GM19035 (cell line): ENCODE results near the gene RAB32.

ENCODE experiments used
- ATAC-seq: cut with Tn5 transposase; IDR thresholded peaks from one replicate; pipeline ENCODE4 v1.9.1; 2021; ENCODE audit not compliant: unreplicated experiment

The RAB32 gene

GRCh38 chr6:146581968-146582367 lies 38.3 kb downstream of the RAB32 start:
- ATAC-seq: no peak

- ATAC-seq: no peak
These were observed 39.2 kb downstream of the RAB32 start for GRCh38 chr6:146582857-146583256.

- no peak for ATAC-seq
These were observed 40.3 kb downstream of the RAB32 start for GRCh38 chr6:146583966-146584365.

GRCh38 chr6:146587459-146587858 lies 43.8 kb downstream of the RAB32 start:
- no peak for ATAC-seq

GRCh38 chr6:146590492-146590891 lies 46.9 kb downstream of the RAB32 start:
- ATAC-seq: no peak

- no peak for ATAC-seq
These were observed 48.8 kb downstream of the RAB32 start for GRCh38 chr6:146592451-146592850.

- ATAC-seq: no peak
These were observed 50.4 kb downstream of the RAB32 start for GRCh38 chr6:146593986-146594385.

GRCh38 chr6:146594495-146594894 lies 50.9 kb downstream of the RAB32 start:
- ATAC-seq: no peak

GRCh38 chr6:146595972-146596731 lies 52.5 kb downstream of the RAB32 start:
- ATAC-seq: no peak

- no peak for ATAC-seq
These were observed 55.3 kb downstream of the RAB32 start, which contains the start of gene ADGB for GRCh38 chr6:146598772-146599405. Gene ADGB, plus strand, starts transcription at chr6:146598972. Its CDS starts 69 bp downstream, at chr6:146599041.

- no peak for ATAC-seq
These were observed 57.7 kb downstream of the RAB32 start for GRCh38 chr6:146601352-146601751.

GRCh38 chr6:146602526-146602925 lies 58.9 kb downstream of the RAB32 start:
- ATAC-seq: no peak
